ENCODE data around the gene MS4A15. TPM values are rescaled to one million over a fixed set of nuclear protein-coding genes. Genes with fewer than 3 reads are reported as not detected.

The MS4A15 gene
- polyA plus RNA-seq, 2 of the 4 experiments (the other 2 are of a cell fraction), result not detected

DNA sequence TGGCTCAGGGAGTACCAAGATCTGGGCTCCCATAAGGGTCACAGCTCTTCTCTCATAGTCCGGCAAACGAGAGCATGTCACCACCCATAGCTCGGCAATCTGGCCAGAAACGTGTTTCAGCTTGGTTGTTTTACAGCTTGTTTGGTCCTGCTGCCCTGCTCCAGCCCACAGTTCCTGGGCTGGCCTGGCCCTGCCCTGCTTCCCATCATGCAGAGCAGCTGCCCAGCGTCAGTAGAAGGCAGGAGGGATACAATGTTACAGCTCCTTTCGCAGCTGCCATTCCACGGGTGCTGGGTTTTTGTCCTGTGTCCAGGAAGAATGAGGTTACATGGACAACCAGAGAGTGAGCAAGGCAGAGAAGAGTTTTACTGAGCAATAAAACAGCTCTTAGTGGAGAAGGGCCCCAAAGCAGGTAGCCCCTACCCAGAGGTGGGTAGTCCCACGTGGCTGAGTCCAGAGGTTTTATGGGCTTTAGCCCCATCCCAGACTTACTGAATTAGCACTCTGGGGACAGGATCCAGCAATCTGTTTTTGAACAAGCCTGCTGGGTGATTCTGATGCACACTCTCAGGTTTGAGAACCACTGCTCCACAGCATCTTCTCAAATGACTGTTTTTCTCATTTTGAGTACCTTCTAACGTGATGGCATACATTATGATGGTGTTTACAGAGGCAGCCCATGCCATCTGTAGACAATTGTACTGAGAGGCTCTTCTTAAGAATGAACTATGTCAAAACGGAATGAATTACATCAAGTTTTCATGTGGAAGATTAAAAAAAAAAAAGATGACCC lies 37.9 kb upstream of the MS4A15 start (continued):
- TF ChIP-seq, protein P1, sequence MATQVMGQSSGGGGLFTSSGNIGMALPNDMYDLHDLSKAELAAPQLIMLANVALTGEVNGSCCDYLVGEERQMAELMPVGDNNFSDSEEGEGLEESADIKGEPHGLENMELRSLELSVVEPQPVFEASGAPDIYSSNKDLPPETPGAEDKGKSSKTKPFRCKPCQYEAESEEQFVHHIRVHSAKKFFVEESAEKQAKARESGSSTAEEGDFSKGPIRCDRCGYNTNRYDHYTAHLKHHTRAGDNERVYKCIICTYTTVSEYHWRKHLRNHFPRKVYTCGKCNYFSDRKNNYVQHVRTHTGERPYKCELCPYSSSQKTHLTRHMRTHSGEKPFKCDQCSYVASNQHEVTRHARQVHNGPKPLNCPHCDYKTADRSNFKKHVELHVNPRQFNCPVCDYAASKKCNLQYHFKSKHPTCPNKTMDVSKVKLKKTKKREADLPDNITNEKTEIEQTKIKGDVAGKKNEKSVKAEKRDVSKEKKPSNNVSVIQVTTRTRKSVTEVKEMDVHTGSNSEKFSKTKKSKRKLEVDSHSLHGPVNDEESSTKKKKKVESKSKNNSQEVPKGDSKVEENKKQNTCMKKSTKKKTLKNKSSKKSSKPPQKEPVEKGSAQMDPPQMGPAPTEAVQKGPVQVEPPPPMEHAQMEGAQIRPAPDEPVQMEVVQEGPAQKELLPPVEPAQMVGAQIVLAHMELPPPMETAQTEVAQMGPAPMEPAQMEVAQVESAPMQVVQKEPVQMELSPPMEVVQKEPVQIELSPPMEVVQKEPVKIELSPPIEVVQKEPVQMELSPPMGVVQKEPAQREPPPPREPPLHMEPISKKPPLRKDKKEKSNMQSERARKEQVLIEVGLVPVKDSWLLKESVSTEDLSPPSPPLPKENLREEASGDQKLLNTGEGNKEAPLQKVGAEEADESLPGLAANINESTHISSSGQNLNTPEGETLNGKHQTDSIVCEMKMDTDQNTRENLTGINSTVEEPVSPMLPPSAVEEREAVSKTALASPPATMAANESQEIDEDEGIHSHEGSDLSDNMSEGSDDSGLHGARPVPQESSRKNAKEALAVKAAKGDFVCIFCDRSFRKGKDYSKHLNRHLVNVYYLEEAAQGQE (IDR thresholded peaks at IDR 0.05), result no peak
- TF ChIP-seq HOXA7 (CRISPR knock-in tag; IDR thresholded peaks at IDR 0.05) (no peak), MAZ (IDR thresholded peaks at IDR 0.05; ENCODE audit: borderline replicate concordance, low read depth, low read length) (no peak), GATA3 (IDR thresholded peaks at IDR 0.05; ENCODE audit: borderline replicate concordance) (no peak), HOXB5 (CRISPR knock-in tag; IDR thresholded peaks at IDR 0.05) (no peak), JUN (IDR thresholded peaks at IDR 0.05) (no peak), RFX5 (IDR thresholded peaks at IDR 0.05) (no peak), SMC3 (IDR thresholded peaks at IDR 0.05) (no peak), EHMT2 (IDR thresholded peaks at IDR 0.05; ENCODE audit: low read depth) (no peak)
- TF ChIP-seq, protein P2, sequence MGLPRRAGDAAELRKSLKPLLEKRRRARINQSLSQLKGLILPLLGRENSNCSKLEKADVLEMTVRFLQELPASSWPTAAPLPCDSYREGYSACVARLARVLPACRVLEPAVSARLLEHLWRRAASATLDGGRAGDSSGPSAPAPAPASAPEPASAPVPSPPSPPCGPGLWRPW (IDR thresholded peaks at IDR 0.05), result no peak
- TF ChIP-seq, protein P3, sequence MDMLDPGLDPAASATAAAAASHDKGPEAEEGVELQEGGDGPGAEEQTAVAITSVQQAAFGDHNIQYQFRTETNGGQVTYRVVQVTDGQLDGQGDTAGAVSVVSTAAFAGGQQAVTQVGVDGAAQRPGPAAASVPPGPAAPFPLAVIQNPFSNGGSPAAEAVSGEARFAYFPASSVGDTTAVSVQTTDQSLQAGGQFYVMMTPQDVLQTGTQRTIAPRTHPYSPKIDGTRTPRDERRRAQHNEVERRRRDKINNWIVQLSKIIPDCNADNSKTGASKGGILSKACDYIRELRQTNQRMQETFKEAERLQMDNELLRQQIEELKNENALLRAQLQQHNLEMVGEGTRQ (IDR thresholded peaks at IDR 0.05), result no peak

DNA sequence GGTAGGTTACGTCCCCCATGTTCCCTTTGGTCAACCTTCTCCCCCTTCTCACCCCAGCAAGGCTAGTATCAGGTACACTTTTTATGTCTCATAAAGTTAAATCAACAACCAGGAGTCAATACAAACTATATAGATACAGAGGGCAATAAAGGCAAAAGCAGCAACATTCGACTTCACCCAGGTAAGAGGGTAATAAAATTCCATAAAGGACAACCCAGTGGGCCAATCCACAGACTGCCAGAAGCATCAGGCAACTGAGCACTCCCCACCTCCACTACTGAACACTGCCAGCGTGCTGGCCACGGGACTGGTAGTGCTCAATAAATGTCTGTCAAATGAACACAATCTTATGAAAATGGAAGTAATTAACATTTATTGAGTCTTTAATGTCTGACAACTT lies 37.3 kb upstream of the MS4A15 start:
- TF ChIP-seq KDM1A (IDR thresholded peaks at IDR 0.05; ENCODE audit: low read depth) (no peak), MYC (IDR thresholded peaks at IDR 0.05; ENCODE audit: borderline replicate concordance, low read length) (no peak)
- ATAC-seq, result no peak
- no peak overlapping the region for H3K4me2 ChIP-seq
- FAIRE-seq, result no peak
- H3K4me1 ChIP-seq, result no peaks in the 10 kb centered on the region
- peaks cover 10% of the 10 kb centered on the region; the same call in 2 of the 3 replicates for H3K9me3 ChIP-seq
- no peak overlapping the region for H3K4me3 ChIP-seq
- POLR2A ChIA-PET, result no interaction called here
- 30% methylated on average over 4 of the region's 4 CpGs for WGBS (ENCODE audit: missing lambda C conversion rate)
- CTCF ChIA-PET, result no interaction called here
- H3K27ac ChIP-seq, result no peak overlapping the region
- no peak for DNase-seq (ENCODE audit: low read depth in 1 of 2, low spot score in 1 of 2)

DNA sequence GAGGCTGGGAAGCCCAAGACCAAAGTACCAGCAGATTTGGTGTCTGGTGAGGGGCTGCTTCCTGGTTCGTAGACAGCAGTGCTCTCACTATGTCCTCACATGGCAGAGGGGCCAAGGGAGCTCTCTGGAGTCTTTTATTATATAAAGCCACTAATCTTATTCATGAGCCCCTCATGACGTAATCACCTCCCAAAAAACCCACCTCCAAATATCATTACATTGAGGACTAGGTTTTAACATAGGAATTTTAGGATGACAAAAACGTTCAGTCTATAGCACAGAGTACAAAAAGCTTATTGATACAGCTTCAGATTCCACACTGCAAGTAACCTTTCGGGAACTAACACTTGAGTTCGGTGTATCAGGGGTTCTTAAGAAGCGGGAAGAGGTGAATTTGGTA lies 36.2 kb upstream of the MS4A15 start:
- CTCF ChIA-PET, result interaction anchor here (0.6 kb wide), 1 partner anchor 733 kb away, joined by 3 read pairs; no protein-coding TSS in a partner anchor

More for the DNA sequence above, 36.2 kb upstream of the MS4A15 start:
- WGBS (ENCODE audit: missing lambda C conversion rate), result 11% methylated on average over 6 of the region's 6 CpGs
- no peak for DNase-seq (ENCODE audit: low read depth in 1 of 2, low spot score in 1 of 2)
- Histone ChIP-seq H3K4me3 (no peak overlapping the region), H3K27ac (no peak overlapping the region), H3K4me1 (no peaks in the 10 kb centered on the region), H3K4me2 (no peak overlapping the region), H3K9me3 (peaks cover 10% of the 10 kb centered on the region; the same call in 2 of the 3 replicates)
- POLR2A ChIA-PET, result no interaction called here
- FAIRE-seq, result no peak
- ATAC-seq, result no peak
- no peak for TF ChIP-seq RARB (CRISPR knock-in tag; IDR thresholded peaks at IDR 0.05)
- TF ChIP-seq, protein P2 (IDR thresholded peaks at IDR 0.05), result no peak
- no peak for TF ChIP-seq RNF2 (IDR thresholded peaks at IDR 0.05; ENCODE audit: borderline replicate concordance, low read depth)
- TF ChIP-seq, protein P3 (IDR thresholded peaks at IDR 0.05), result no peak
- TF ChIP-seq MYC (IDR thresholded peaks at IDR 0.05; ENCODE audit: borderline replicate concordance, low read length), result no peak
- TF ChIP-seq TP53 (CRISPR knock-in tag; IDR thresholded peaks at IDR 0.05), result no peak
- TF ChIP-seq SMC3 (IDR thresholded peaks at IDR 0.05), result no peak
- TF ChIP-seq KDM1A (IDR thresholded peaks at IDR 0.05; ENCODE audit: low read depth), result no peak
- TF ChIP-seq EP300 (IDR thresholded peaks at IDR 0.05), result no peak
- no peak for TF ChIP-seq NFE2L2 (conservative IDR thresholded peaks at IDR 0.05; ENCODE audit: low read length)

Measured in A549 (cell line).